Suprapubic skin (tissue), 4 donors: Measurements from ENCODE around the gene PLA2G4B. TPM values are rescaled to one million over a fixed set of nuclear protein-coding genes. Genes with fewer than 3 reads are reported as not detected.

ENCODE experiments used
- DNase-seq, 2 donors: peaks; one replicate each; pipeline ENCODE4 v3.0.0-alpha.2; 2019; ENCODE audit warnings: low spot score in 2 of 2
- H3K27ac ChIP-seq: fragments of 200-600 bp; sonication (generic); one replicate; pipeline ENCODE4 v1.5.1; 2019
- H3K27me3 ChIP-seq: fragments of 200-600 bp; sonication (generic); one replicate; pipeline ENCODE4 v1.5.1; 2019
- H3K36me3 ChIP-seq: fragments of 200-600 bp; sonication (generic); one replicate; pipeline ENCODE4 v1.5.1; 2019
- H3K4me1 ChIP-seq: fragments of 200-600 bp; sonication (generic); one replicate; pipeline ENCODE4 v1.5.1; 2019
- H3K4me3 ChIP-seq: fragments of 200-600 bp; sonication (generic); one replicate; pipeline ENCODE4 v1.5.1; 2019; ENCODE audit warnings: mild to moderate bottlenecking
- H3K9me3 ChIP-seq: fragments of 200-600 bp; sonication (generic); one replicate; pipeline ENCODE4 v1.5.1; 2019
- EP300 ChIP-seq: sonication (generic); formaldehyde crosslinking; IDR thresholded peaks from one replicate; pipeline ENCODE4 v1.6.1; 2017; ENCODE audit warnings: antibody characterized with exemption
- POLR2A ChIP-seq, 2 donors: fragments of 450-650 bp; IDR thresholded peaks; one replicate each; pipeline ENCODE4 v1.6.1; 2017; ENCODE audit warnings: antibody characterized with exemption in 2 of 2, mild to moderate bottlenecking in 2 of 2, moderate library complexity in 2 of 2
- POLR2AphosphoS5 ChIP-seq, 3 donors: sonication (generic); formaldehyde crosslinking; IDR thresholded peaks; one replicate each; pipeline ENCODE4 v1.6.1; 2017; ENCODE audit warnings: antibody characterized with exemption in 3 of 3
- WGBS: methylation state at CpG from one replicate; pipeline ENCODE4 v1.1.5; 2018; 5-methylcytosine and 5-hydroxymethylcytosine counted together
- total RNA-seq, 4 donors: library from RNA; depleted of rRNA; stranded (reverse); fragments of >200 nt; gene quantifications; one replicate each; pipeline ENCODE4 v1.1.0, GENCODE V29; 2016
- TF ChIP-seq, protein P1 (sequence below), 2 donors: fragments of 200-600 bp in 1 of 2; fragments of 450-650 bp in 1 of 2; sonication (generic) in 1 of 2; IDR thresholded peaks; one replicate each; pipeline ENCODE4 v1.5.1; 2016 to 2019; ENCODE audit warnings: antibody characterized with exemption in 2 of 2, mild to moderate bottlenecking in 1 of 2, moderate library complexity in 1 of 2

The PLA2G4B gene
- total RNA-seq, 4 donors from 2014 or later: 59.7 to 195 (median 73.7) TPM

DNA sequence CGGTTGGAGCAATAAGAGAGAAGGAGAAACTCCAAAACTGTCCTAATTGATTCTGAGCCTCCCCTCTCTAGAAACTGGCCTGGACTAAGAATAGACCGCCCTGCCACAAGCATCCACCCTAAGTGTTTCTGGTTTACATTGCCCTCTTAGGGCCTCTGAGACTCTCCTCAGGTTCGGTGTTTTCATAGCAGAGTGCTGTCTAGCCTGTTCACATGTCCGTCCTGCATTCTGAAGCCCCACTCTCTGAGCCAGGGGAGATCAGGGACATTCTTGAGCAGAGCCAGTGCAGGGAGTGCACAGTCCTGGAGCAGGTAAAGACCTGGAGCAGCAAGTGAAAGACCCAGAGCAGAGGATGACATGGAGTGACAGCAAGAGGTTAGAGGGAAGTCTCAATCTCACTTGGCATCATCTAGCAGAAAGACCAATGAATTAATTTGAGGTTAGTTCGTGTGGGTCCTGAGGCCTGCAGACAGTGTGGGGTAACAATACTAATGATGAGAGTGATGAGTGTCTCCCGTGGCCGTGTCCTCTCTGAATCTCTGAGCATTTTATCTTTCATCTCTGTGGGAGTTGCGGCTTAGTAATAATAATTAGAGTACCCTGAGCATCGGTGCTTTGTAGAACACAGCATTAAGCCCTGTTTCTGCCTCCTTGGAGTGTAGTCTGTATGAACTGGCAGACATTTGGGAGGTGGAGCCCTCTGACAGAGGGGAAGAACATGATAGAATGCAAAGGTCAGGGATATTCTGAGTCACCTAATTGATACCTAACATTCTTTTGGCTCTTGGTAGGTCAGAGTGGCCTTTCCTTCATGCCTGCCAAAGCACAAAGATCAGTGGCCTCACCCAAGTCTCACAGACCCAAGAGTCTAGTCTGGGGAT lies 39.8 kb upstream of the PLA2G4B start:
- Histone ChIP-seq H3K4me3 (no peak overlapping the region), H3K4me1 (peaks cover 63% of the 10 kb centered on the region), H3K9me3 (no peaks in the 10 kb centered on the region), H3K27me3 (no peaks in the 10 kb centered on the region), H3K36me3 (peaks cover 13% of the 10 kb centered on the region), H3K27ac (no peak overlapping the region)
- TF ChIP-seq EP300 (no peak), POLR2AphosphoS5 (IDR thresholded peaks at IDR 0.05) (no peak), POLR2A (IDR thresholded peaks at IDR 0.05) (no peak)
- TF ChIP-seq, protein P1, sequence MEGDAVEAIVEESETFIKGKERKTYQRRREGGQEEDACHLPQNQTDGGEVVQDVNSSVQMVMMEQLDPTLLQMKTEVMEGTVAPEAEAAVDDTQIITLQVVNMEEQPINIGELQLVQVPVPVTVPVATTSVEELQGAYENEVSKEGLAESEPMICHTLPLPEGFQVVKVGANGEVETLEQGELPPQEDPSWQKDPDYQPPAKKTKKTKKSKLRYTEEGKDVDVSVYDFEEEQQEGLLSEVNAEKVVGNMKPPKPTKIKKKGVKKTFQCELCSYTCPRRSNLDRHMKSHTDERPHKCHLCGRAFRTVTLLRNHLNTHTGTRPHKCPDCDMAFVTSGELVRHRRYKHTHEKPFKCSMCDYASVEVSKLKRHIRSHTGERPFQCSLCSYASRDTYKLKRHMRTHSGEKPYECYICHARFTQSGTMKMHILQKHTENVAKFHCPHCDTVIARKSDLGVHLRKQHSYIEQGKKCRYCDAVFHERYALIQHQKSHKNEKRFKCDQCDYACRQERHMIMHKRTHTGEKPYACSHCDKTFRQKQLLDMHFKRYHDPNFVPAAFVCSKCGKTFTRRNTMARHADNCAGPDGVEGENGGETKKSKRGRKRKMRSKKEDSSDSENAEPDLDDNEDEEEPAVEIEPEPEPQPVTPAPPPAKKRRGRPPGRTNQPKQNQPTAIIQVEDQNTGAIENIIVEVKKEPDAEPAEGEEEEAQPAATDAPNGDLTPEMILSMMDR (IDR thresholded peaks at IDR 0.05): no peak
- 64% methylated on average over 9 of the region's 9 CpGs for WGBS
- DNase-seq: peak in 1 of 2 donors; percentile 40

DNA sequence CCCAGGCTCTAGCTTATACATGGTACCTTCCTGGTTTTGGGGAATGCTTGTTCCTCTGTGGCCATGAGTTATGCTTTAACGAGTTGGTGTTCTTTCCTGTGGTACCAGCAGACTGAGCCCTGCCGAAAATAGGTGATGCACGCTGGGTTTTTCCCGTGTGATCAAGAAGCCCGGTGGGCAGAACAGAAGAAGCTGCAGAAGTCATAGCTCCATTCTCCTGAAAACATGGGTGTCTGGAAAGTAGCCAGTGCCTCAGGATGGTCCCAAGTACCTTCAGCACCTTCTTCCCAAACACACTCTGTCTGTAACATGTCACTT lies 39.2 kb upstream of the PLA2G4B start:
- no peaks in the 10 kb centered on the region for H3K9me3 ChIP-seq
- TF ChIP-seq POLR2A (IDR thresholded peaks at IDR 0.05) (no peak), EP300 (no peak), POLR2AphosphoS5 (IDR thresholded peaks at IDR 0.05) (no peak)
- TF ChIP-seq, protein P1 (IDR thresholded peaks at IDR 0.05): no peak
- no peaks in the 10 kb centered on the region for H3K27me3 ChIP-seq
- H3K4me3 ChIP-seq: no peak overlapping the region
- H3K36me3 ChIP-seq: peaks cover 13% of the 10 kb centered on the region
- H3K27ac ChIP-seq: no peak overlapping the region
- WGBS: 59% methylated on average over 5 of the region's 5 CpGs
- peak in 1 of 2 donors; percentile 24 for DNase-seq
- H3K4me1 ChIP-seq: peaks cover 62% of the 10 kb centered on the region

DNA sequence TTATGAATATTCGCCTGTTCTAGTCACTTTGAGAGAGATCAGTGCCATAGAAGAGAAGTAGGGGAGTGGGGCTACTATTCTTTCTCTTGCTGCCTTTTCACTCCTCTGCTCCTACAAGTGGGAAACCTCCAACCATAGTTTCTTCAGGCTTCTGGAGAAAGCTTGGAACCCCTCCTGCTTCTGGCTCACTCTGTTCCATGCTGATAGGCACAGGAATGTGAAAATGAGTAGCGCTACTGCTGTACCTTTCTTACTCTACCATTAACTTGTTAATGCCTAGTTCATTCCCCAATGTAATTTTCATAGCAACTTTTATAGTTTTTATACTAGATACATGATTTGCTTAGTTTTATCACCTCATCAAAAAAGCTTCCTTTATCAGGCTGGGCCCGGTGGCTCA lies 37.5 kb upstream of the PLA2G4B start:
- H3K4me1 ChIP-seq: peaks cover 62% of the 10 kb centered on the region

DNA sequence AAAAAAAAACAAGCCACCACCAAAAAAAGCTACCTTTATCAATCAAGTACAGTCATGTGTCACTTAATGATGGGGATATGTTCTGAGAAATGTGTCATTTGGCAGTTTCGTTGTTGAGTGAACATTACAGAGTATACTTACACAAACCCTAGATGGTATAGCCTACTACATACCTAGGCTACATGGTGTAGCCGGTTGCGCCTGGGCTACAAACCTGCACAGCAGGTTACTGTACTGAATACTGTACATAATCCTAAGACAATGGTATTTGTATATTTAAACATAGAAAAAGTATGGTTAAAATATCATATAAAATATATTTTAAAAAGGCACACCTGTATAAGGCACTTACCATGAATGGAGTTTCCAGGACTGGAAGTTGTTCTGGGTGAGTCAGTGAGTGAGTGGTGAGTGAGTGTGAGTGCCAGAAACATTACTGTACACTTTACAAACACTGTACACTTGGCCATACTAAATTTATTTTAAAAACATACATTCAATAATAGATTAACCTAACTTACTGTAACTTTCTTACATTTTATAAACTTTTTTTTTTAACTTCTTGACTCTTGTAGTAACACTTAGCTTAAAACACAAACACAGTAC lies 36.7 kb upstream of the PLA2G4B start:
- Histone ChIP-seq H3K36me3 (peaks cover 13% of the 10 kb centered on the region), H3K4me3 (no peak overlapping the region), H3K27me3 (no peaks in the 10 kb centered on the region), H3K4me1 (peaks cover 62% of the 10 kb centered on the region), H3K27ac (no peak overlapping the region), H3K9me3 (no peaks in the 10 kb centered on the region)
- no peak for DNase-seq
- no peak for TF ChIP-seq POLR2AphosphoS5 (IDR thresholded peaks at IDR 0.05)
- TF ChIP-seq, protein P1 (IDR thresholded peaks at IDR 0.05): no peak
- 75% methylated on average over 3 of the region's 3 CpGs for WGBS

More for the DNA sequence above, 37.5 kb upstream of the PLA2G4B start:
- TF ChIP-seq, protein P1 (IDR thresholded peaks at IDR 0.05): no peak
- TF ChIP-seq POLR2AphosphoS5 (IDR thresholded peaks at IDR 0.05): no peak
- H3K27me3 ChIP-seq: no peaks in the 10 kb centered on the region
- no peak for DNase-seq
- peaks cover 13% of the 10 kb centered on the region for H3K36me3 ChIP-seq
- 75% methylated on average over 3 of the region's 3 CpGs for WGBS
- H3K4me3 ChIP-seq: no peak overlapping the region
- no peak overlapping the region for H3K27ac ChIP-seq
- H3K9me3 ChIP-seq: no peaks in the 10 kb centered on the region

DNA sequence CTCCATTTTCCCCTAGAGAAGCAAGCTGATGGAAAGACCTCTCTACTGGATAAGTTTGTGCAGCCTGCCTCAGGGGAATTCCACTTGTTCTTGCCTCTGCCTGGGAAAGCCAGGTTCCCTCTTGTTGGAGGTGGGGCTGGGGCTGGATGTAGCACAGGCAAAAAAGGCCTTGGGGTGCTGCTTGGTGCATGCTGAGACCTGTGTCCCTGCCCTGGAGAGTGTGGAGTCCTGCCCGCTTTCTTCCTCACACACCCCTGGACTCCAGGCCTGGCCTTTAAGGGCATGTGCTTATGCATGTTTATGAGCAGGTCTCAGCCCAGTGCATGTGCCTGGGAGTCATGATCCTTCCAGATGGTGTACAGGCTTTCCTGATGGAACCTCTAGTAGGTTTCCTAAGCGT lies 34.3 kb upstream of the PLA2G4B start:
- H3K27me3 ChIP-seq: no peaks in the 10 kb centered on the region
- TF ChIP-seq EP300 (no peak), POLR2A (IDR thresholded peaks at IDR 0.05) (no peak), POLR2AphosphoS5 (IDR thresholded peaks at IDR 0.05) (peak in 1 of 3 donors; percentile 15)
- TF ChIP-seq, protein P1 (IDR thresholded peaks at IDR 0.05): no peak
- no peak overlapping the region for H3K4me3 ChIP-seq
- no peaks in the 10 kb centered on the region for H3K9me3 ChIP-seq
- WGBS: 78% methylated on average over 2 of the region's 2 CpGs
- peak overlapping the region; percentile 87 for H3K27ac ChIP-seq
- DNase-seq: peak in 1 of 2 donors; percentile 72
- peaks cover 13% of the 10 kb centered on the region for H3K36me3 ChIP-seq
- peaks cover 52% of the 10 kb centered on the region for H3K4me1 ChIP-seq
